ENCODE results near the gene ZDHHC8. TPM values are rescaled to one million over a fixed set of nuclear protein-coding genes. Genes with fewer than 3 reads are reported as not detected.

The ZDHHC8 gene
- total RNA-seq, 1 donor: 12.7 TPM

DNA sequence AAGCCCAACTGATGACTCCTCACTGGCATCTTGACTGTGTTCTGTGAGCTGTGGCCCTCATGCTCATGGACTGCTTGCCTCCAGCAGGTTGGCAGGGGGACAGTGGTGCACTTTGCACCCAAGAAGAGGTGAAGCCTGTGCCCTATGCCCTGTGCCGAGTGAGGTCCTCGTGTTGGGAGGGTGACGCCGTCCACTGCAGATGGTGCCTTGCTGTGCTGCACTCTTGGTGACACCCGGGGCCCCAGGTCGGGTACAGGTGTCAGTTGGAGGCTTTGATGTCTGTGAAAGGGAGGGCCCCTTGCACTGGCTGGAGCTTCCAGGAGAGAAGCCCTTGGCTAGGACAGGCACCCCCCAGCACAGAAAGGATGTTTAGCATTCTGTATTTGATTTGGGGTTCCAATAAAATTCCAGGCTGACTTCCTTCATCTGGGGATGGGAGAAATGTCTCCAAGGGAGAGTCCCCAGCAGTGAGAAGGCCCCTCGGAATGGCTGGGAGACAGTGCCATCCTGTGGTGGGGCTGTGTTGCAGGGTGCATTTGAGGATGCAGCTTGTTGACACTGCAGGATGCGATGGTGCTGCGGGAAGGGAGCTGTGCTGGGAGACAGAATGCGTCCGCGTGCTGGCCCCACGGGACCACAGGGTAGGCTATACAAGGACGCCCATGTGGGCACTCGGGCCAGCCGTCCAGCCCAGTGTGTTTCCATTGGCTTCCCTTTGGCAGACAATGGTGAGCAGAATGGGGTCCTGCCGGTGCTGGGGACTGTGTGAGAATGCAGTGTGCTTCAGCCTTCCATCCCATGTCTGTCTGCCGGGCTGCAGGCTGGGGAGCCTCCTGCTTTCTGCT is 2.5 kb upstream of the ZDHHC8 start:
- TF ChIP-seq, protein P1, sequence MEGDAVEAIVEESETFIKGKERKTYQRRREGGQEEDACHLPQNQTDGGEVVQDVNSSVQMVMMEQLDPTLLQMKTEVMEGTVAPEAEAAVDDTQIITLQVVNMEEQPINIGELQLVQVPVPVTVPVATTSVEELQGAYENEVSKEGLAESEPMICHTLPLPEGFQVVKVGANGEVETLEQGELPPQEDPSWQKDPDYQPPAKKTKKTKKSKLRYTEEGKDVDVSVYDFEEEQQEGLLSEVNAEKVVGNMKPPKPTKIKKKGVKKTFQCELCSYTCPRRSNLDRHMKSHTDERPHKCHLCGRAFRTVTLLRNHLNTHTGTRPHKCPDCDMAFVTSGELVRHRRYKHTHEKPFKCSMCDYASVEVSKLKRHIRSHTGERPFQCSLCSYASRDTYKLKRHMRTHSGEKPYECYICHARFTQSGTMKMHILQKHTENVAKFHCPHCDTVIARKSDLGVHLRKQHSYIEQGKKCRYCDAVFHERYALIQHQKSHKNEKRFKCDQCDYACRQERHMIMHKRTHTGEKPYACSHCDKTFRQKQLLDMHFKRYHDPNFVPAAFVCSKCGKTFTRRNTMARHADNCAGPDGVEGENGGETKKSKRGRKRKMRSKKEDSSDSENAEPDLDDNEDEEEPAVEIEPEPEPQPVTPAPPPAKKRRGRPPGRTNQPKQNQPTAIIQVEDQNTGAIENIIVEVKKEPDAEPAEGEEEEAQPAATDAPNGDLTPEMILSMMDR (IDR thresholded peaks at IDR 0.05; ENCODE audit: insufficient read depth, low read length): peak; percentile 34
- no peak overlapping the region for H3K4me3 ChIP-seq (ENCODE audit: low read depth, low read length)
- DNase-seq (ENCODE audit: low read depth): peak; percentile 16

DNA sequence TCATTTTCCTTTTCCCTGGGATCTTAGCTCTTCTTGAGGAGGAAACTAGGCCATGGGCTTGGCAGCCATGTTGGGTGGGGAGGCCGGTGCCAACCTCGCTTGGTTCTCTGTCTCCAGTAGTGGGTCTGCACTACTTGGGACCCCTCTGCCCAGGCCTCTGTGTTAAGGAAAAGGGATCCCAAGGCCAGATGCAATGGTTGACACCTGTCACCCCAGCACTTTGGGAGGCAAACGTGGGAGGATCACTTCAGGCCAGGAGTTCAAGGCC is 1.9 kb upstream of the ZDHHC8 start:
- TF ChIP-seq, protein P1 (IDR thresholded peaks at IDR 0.05; ENCODE audit: insufficient read depth, low read length): no peak
- no peak overlapping the region for H3K4me3 ChIP-seq (ENCODE audit: low read depth, low read length)
- no peak for DNase-seq (ENCODE audit: low read depth)

DNA sequence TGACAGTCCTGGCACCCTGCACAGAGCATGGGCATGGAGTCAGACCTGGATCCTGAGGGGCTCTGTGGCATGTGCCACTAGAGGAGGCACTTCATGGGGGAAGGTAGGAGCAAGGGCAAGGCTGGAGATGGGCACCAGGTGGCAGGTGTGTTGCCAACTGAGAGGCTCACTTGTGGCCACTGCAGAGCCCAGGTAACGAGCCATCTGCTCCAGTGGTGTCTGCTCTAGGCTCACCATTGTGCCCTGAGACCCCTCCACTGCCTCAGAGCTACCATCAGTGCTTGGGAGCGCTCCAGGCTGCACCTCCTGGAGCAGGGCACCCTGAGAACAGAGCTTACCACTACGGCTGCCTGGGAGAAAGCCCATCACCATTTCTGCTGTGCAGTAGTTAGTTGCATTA is 1.3 kb upstream of the ZDHHC8 start:
- DNase-seq (ENCODE audit: low read depth): no peak
- H3K4me3 ChIP-seq (ENCODE audit: low read depth, low read length): no peak overlapping the region
- TF ChIP-seq, protein P1 (IDR thresholded peaks at IDR 0.05; ENCODE audit: insufficient read depth, low read length): no peak

DNA sequence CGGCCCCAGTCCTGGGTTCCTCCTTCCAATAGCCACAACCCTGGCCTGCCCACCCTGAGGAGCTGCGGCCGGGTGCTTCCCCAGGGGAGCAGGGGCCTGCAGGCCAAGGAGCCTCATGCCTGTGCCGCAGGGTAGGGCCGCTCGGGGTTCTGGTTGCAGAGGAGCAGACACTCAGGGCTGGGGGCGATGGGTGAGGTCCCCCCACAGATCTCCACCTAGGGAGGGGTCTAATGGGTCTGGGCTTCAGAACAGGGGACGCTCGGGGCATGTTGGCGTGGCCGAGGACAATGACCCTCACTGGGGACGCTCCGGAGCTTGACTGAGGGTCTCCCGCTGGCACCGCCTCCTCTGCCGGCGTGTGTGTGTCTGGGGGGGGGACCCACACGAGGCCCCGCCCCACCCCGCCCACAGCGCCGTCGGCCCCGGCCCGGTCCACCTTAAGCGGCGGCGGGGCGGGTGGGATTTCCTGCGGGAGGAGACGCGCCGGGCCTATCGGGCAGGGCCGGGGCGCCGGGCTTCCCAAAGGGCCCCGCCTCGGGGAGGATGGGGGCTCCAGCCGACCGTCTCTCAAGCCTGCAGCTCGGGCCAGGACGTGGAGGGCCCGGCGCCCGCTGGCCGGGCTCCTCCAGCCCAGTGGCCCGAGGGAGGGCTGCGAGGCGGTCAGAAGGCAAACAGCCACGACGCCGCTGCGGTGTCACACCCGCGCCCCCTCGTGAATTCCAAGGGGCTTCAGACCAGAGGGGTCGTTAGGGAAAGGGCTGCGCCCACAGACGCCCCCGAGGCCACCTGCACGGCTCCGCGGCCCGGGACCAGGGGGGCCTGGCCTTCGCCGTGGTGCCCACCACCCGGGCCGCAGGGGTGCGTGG is 640 bp upstream of the ZDHHC8 start:
- TF ChIP-seq, protein P1 (IDR thresholded peaks at IDR 0.05; ENCODE audit: insufficient read depth, low read length): no peak
- H3K4me3 ChIP-seq (ENCODE audit: low read depth, low read length): peak overlapping the region; percentile 86
- peak; percentile 64 for DNase-seq (ENCODE audit: low read depth)

DNA sequence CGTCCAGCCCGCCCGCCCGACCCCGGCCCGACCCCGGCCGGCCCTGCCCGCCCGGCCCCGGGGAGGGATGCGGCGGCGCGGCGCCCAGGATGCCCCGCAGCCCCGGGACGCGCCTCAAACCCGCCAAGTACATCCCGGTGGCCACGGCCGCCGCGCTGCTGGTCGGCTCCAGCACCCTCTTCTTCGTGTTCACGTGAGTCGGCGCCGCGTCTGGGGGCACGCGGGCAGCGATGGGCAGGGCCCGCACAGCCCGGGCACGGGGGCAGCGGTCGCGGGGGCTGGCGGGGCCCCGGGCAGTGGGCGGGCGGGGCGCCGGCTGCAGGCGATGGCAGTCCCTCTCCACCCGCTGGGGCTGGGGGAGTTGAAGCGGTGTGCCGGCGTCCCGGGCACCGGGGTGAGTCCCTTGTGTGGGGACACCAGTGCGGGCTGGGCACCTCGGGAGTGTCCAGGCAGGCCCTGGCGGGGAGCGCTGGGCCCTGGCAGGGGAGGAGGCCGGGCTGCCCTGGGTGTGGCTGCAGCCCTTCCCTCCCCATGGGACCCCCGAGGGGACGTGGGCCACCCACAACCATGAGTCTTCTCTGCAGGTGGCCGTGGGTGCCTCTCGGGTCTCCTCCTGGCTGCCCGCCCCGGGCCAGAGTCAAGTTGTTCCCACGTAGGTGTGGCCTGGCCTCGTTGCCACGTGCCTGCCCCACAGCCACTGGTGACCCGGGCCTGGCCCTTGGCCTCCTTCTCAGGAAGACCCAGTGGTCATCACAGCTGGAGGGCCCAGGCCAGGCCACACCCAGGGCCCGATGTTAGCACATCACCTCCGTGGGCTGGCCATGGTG is 468 bp downstream of the ZDHHC8 start:
- H3K4me3 ChIP-seq (ENCODE audit: low read depth, low read length): peak overlapping the region; percentile 81
- no peak for DNase-seq (ENCODE audit: low read depth)
- TF ChIP-seq, protein P1 (IDR thresholded peaks at IDR 0.05; ENCODE audit: insufficient read depth, low read length): no peak

DNA sequence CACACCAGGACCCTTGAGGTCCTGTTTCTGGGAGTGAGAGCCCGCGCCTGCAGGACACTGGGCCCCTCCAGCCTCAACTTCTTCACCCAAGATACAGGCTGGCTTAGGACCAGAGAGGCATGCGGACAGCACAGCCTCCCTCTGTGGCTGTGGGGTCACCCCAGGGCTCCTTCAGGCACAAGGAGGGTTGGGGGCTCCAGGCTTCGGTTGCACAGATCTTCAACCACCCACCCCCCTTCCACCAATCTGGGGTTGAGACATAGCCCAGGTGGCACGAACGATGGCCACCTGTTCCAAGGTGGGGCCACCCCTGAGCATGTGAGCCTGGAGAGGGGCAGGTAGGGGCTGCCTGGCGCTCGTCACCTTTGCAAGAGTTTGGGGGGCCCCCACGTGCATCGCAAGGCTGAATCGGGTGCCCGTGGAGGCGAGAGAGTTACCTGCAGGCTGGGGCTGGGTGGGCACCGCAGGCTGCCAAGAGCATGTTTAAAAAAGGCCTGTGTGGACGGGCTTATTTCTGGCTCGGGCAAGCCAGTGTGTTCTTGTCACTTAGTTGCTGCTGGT is 1.2 kb downstream of the ZDHHC8 start:
- H3K4me3 ChIP-seq (ENCODE audit: low read depth, low read length): peak overlapping the region; percentile 81
- TF ChIP-seq, protein P1 (IDR thresholded peaks at IDR 0.05; ENCODE audit: insufficient read depth, low read length): no peak
- DNase-seq (ENCODE audit: low read depth): no peak

Measured in fibroblast of the aortic adventitia (primary cell).